Stomach (tissue), 4 donors: ENCODE data around the gene FASTKD3.

Experiments
- EP300 ChIP-seq: sonication (generic); formaldehyde crosslinking; IDR thresholded peaks from one replicate; pipeline ENCODE4 v1.6.1; 2017; ENCODE audit warnings: antibody characterized with exemption
- POLR2A ChIP-seq, 4 donors: fragments of 450-650 bp; IDR thresholded peaks; one replicate each; pipeline ENCODE4 v1.6.1; 2016; ENCODE audit warnings: antibody characterized with exemption in 4 of 4, control low read depth in 2 of 4, mild to moderate bottlenecking in 1 of 4, moderate library complexity in 1 of 4
- POLR2AphosphoS5 ChIP-seq, 3 donors: sonication (generic); formaldehyde crosslinking; IDR thresholded peaks; one replicate each; pipeline ENCODE4 v1.6.1; 2016; ENCODE audit warnings: antibody characterized with exemption in 3 of 3
- TF ChIP-seq, protein P1 (sequence below), 7 experiments: fragments of 450-650 bp in 4 of 7; fragments of 200-600 bp in 3 of 7; sonication (generic) in 3 of 7; IDR thresholded peaks; one replicate each; pipeline ENCODE4 v1.5.1; 2016 to 2019; ENCODE audit warnings: antibody characterized with exemption in 7 of 7, control low read depth in 2 of 7, mild to moderate bottlenecking in 1 of 7

DNA sequence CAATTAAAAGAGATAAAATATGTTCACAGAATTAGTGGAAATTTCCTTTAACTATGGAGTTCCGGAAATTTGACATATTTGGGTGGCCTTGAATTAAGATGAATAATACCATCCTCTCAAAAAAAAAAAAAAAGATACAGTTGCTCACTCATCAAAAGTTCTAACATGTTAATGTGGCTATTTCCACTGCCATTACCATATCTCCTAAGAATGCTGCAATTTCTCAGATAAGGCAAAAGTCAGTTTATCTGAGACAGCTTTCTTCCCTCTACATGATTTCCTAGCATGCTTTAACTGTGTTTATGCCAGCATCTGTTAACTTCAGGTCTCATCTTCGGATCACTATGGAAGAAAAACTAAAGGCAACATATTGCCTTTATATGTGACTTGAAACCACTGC lies 2.6 kb downstream of the FASTKD3 start:
- TF ChIP-seq POLR2A (IDR thresholded peaks at IDR 0.05) (no peak), POLR2AphosphoS5 (IDR thresholded peaks at IDR 0.05) (no peak), EP300 (no peak)
- TF ChIP-seq, protein P1, sequence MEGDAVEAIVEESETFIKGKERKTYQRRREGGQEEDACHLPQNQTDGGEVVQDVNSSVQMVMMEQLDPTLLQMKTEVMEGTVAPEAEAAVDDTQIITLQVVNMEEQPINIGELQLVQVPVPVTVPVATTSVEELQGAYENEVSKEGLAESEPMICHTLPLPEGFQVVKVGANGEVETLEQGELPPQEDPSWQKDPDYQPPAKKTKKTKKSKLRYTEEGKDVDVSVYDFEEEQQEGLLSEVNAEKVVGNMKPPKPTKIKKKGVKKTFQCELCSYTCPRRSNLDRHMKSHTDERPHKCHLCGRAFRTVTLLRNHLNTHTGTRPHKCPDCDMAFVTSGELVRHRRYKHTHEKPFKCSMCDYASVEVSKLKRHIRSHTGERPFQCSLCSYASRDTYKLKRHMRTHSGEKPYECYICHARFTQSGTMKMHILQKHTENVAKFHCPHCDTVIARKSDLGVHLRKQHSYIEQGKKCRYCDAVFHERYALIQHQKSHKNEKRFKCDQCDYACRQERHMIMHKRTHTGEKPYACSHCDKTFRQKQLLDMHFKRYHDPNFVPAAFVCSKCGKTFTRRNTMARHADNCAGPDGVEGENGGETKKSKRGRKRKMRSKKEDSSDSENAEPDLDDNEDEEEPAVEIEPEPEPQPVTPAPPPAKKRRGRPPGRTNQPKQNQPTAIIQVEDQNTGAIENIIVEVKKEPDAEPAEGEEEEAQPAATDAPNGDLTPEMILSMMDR (IDR thresholded peaks at IDR 0.05), result no peak
